C4-2B (cell line): Measurements from ENCODE around the gene PNPLA5.

Experiments
- CTCF ChIP-seq: fragments of 450-650 bp; conservative IDR thresholded peaks from 2 replicates; pipeline ENCODE4 v1.5.1; 2017; ENCODE audit warnings: mild to moderate bottlenecking
- ZFX ChIP-seq: fragments of 450-650 bp; IDR thresholded peaks from 2 replicates; pipeline ENCODE4 v1.6.1; 2017

GRCh38 chr22:43830931-43831560, 60.8 kb downstream of the PNPLA5 start:
- TF ChIP-seq CTCF (no peak), ZFX (no peak)
